ENCODE results near the gene AP1G2.

AP1G2 gene

GRCh38 chr14:23567186-23568020 lies at the start of gene AP1G2:
Gene AP1G2 (minus strand): TSS chr14:23567791. CDS start chr14:23567314, 477 bp downstream.
- TF ChIP-seq, protein P1, sequence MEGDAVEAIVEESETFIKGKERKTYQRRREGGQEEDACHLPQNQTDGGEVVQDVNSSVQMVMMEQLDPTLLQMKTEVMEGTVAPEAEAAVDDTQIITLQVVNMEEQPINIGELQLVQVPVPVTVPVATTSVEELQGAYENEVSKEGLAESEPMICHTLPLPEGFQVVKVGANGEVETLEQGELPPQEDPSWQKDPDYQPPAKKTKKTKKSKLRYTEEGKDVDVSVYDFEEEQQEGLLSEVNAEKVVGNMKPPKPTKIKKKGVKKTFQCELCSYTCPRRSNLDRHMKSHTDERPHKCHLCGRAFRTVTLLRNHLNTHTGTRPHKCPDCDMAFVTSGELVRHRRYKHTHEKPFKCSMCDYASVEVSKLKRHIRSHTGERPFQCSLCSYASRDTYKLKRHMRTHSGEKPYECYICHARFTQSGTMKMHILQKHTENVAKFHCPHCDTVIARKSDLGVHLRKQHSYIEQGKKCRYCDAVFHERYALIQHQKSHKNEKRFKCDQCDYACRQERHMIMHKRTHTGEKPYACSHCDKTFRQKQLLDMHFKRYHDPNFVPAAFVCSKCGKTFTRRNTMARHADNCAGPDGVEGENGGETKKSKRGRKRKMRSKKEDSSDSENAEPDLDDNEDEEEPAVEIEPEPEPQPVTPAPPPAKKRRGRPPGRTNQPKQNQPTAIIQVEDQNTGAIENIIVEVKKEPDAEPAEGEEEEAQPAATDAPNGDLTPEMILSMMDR (IDR thresholded peaks at IDR 0.05; ENCODE audit: low read depth, low read length, missing control alignments), result no peak
- DNase-seq (ENCODE audit: low read depth), result no peak
- H3K4me3 ChIP-seq (ENCODE audit: low read depth, low read length), result peak within 1 kb of the TSS; percentile 67
- in situ Hi-C loops (cut with HindIII; ENCODE audit: low sequenced_read_pairs), result no loop called here

GRCh38 chr14:23615856-23616255 lies 48.3 kb upstream of the AP1G2 start:
- no peak for DNase-seq (ENCODE audit: low read depth)
- no peak overlapping the region for H3K4me3 ChIP-seq (ENCODE audit: low read depth, low read length)
- TF ChIP-seq, protein P1 (IDR thresholded peaks at IDR 0.05; ENCODE audit: low read depth, low read length, missing control alignments), result no peak
- in situ Hi-C loops (cut with HindIII; ENCODE audit: low sequenced_read_pairs), result no loop called here

- no peak for DNase-seq (ENCODE audit: low read depth)
- no peak overlapping the region for H3K4me3 ChIP-seq (ENCODE audit: low read depth, low read length)
- TF ChIP-seq, protein P1 (IDR thresholded peaks at IDR 0.05; ENCODE audit: low read depth, low read length, missing control alignments), result no peak
- in situ Hi-C loops (cut with HindIII; ENCODE audit: low sequenced_read_pairs), result no loop called here
Measured at GRCh38 chr14:23614395-23614828, 46.8 kb upstream of the AP1G2 start.

- in situ Hi-C loops (cut with HindIII; ENCODE audit: low sequenced_read_pairs), result no loop called here
- DNase-seq (ENCODE audit: low read depth), result no peak
- TF ChIP-seq, protein P1 (IDR thresholded peaks at IDR 0.05; ENCODE audit: low read depth, low read length, missing control alignments), result no peak
Measured at GRCh38 chr14:23613242-23614070, 45.9 kb upstream of the AP1G2 start.

DNA sequence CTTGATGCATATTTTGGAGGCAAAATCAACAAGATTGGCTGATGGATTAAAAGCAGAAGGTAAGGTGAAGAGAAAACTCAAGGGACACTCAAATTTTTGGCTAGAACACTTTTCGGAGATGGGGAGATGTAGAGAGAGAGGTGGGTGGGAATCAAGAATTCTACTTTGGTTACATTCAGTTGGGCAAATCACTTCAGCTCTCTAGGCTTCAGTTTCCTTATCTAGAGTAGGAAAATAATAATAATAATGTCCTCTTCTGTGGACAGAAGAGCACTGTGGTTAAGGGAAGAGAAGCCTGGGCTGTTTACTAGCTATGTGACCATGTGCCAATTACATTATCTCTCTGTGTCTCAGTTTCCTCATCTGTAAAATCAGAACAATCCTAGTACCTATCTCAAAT lies 45.2 kb upstream of the AP1G2 start:
- no peak overlapping the region for H3K4me3 ChIP-seq (ENCODE audit: low read depth, low read length)
- TF ChIP-seq, protein P1 (IDR thresholded peaks at IDR 0.05; ENCODE audit: low read depth, low read length, missing control alignments), result no peak
- no peak for DNase-seq (ENCODE audit: low read depth)
- in situ Hi-C loops (cut with HindIII; ENCODE audit: low sequenced_read_pairs), result no loop called here

More at GRCh38 chr14:23613242-23614070, 45.9 kb upstream of the AP1G2 start:
- no peak overlapping the region for H3K4me3 ChIP-seq (ENCODE audit: low read depth, low read length)

DNA sequence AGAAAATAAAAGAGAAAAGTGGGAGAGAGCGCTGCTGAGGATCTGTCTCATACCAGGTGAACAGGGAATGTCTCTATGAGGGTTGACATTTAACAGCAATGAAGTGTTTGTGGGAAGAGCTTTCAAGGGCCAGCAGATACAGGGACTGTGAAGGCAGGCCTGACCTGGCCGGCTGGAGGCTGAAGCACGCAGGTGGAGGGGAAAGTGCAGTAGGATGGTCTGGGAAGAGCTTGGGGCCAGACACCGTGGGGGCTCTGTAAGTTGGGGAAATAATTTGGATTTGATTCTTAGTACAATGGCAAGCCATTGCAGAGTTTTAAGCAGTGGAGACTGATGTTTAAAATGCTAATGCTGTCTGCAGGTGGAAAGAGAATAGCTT lies 44.8 kb upstream of the AP1G2 start:
- in situ Hi-C loops (cut with HindIII; ENCODE audit: low sequenced_read_pairs), result no loop called here
- H3K4me3 ChIP-seq (ENCODE audit: low read depth, low read length), result no peak overlapping the region
- TF ChIP-seq, protein P1 (IDR thresholded peaks at IDR 0.05; ENCODE audit: low read depth, low read length, missing control alignments), result no peak
- no peak for DNase-seq (ENCODE audit: low read depth)

Measured in astrocyte of the cerebellum (primary cell).